Mesenchymal stem cell (in vitro differentiated cells and primary cell): ENCODE results near the gene NDUFB5.
A peak's percentile ranks its signal among the peaks of the same experiment; 100 is the strongest.

ENCODE experiments used
- DNase-seq: peaks from one replicate; pipeline ENCODE4 v3.0.0-alpha.2; 2013
- H2AFZ ChIP-seq: one replicate; pipeline ENCODE4 v1.6.1; 2013; ENCODE audit warnings: low read depth, mild to moderate bottlenecking, control low read depth, inconsistent platforms, low read length, moderate library complexity
- H2AK5ac ChIP-seq: 2 replicates; pipeline ENCODE4 v1.6.1; 2013; ENCODE audit warnings: low read length, moderate library complexity, mild to moderate bottlenecking, inconsistent platforms; ENCODE audit not compliant: severe bottlenecking
- H2BK120ac ChIP-seq: one replicate; pipeline ENCODE4 v1.6.1; 2013; ENCODE audit warnings: low read depth, mild to moderate bottlenecking, inconsistent platforms, low read length, moderate library complexity
- H2BK12ac ChIP-seq, 2 experiments: one replicate each; pipeline ENCODE4 v1.6.1; 2013; ENCODE audit warnings: inconsistent platforms in 2 of 2, low read length in 2 of 2, mild to moderate bottlenecking in 2 of 2, moderate library complexity in 2 of 2, control low read depth in 1 of 2
- H2BK15ac ChIP-seq: one replicate; pipeline ENCODE4 v1.6.1; 2013; ENCODE audit warnings: mild to moderate bottlenecking, low read depth, inconsistent platforms; ENCODE audit not compliant: poor library complexity, severe bottlenecking
- H2BK5ac ChIP-seq: 2 replicates; pipeline ENCODE4 v1.6.1; 2013; ENCODE audit warnings: low read depth, mild to moderate bottlenecking, low read length, control low read depth, inconsistent platforms; ENCODE audit not compliant: poor library complexity, severe bottlenecking
- H3K14ac ChIP-seq, 2 experiments: one replicate each; pipeline ENCODE4 v1.6.1; 2013; ENCODE audit warnings: inconsistent platforms in 2 of 2, low read length in 2 of 2, control low read depth in 1 of 2, mild to moderate bottlenecking in 1 of 2, moderate library complexity in 1 of 2
- H3K18ac ChIP-seq, 2 experiments: one replicate each; pipeline ENCODE4 v1.6.1; 2013; ENCODE audit warnings: inconsistent platforms in 2 of 2, low read length in 2 of 2, control low read depth in 1 of 2, low read depth in 1 of 2, mild to moderate bottlenecking in 1 of 2
- H3K23ac ChIP-seq, 2 experiments: one replicate each; pipeline ENCODE4 v1.6.1; 2013; ENCODE audit warnings: inconsistent platforms in 2 of 2, low read length in 2 of 2, mild to moderate bottlenecking in 2 of 2, moderate library complexity in 2 of 2, control low read depth in 1 of 2
- H3K27ac ChIP-seq: 2 replicates; pipeline ENCODE4 v1.5.1; 2013; ENCODE audit warnings: mild to moderate bottlenecking, moderate library complexity, low read length, control low read depth, inconsistent platforms; ENCODE audit not compliant: poor library complexity, severe bottlenecking
- H3K27me3 ChIP-seq, 2 experiments: 2 replicates each; pipeline versions ENCODE4 v1.6.1 to v1.7.0; 2013; ENCODE audit warnings: low read length in 2 of 2, mild to moderate bottlenecking in 2 of 2, moderate library complexity in 2 of 2, control low read depth in 1 of 2, inconsistent platforms in 1 of 2; ENCODE audit not compliant: control insufficient read depth in 1 of 2, insufficient read depth in 1 of 2
- H3K36me3 ChIP-seq, 2 experiments: 2 replicates each; pipeline versions ENCODE4 v1.6.1 to v1.7.0; 2013; ENCODE audit warnings: low read length in 2 of 2, control low read depth in 1 of 2, inconsistent platforms in 1 of 2, low read depth in 1 of 2, mild to moderate bottlenecking in 1 of 2; ENCODE audit not compliant: insufficient read depth in 2 of 2, control insufficient read depth in 1 of 2
- H3K4ac ChIP-seq, 2 experiments: one replicate each; pipeline ENCODE4 v1.6.1; 2013; ENCODE audit warnings: inconsistent platforms in 2 of 2, low read length in 2 of 2, mild to moderate bottlenecking in 2 of 2, moderate library complexity in 2 of 2, control low read depth in 1 of 2, low read depth in 1 of 2
- H3K4me1 ChIP-seq: 2 replicates; pipeline ENCODE4 v1.6.1; 2013; ENCODE audit warnings: low read depth, low read length, control low read depth; ENCODE audit not compliant: control insufficient read depth, insufficient read depth
- H3K4me2 ChIP-seq: 2 replicates; pipeline ENCODE4 v1.6.1; 2013; ENCODE audit warnings: low read length, mild to moderate bottlenecking, inconsistent platforms; ENCODE audit not compliant: poor library complexity, severe bottlenecking
- H3K4me3 ChIP-seq, 2 experiments: 2 replicates each; pipeline versions ENCODE4 v1.5.1 to v1.7.0; 2013; ENCODE audit warnings: low read length in 2 of 2, mild to moderate bottlenecking in 2 of 2, control low read depth in 1 of 2, low read depth in 1 of 2; ENCODE audit not compliant: insufficient read depth in 1 of 2
- H3K79me1 ChIP-seq: replicated peaks from 2 replicates; pipeline ENCODE4 v1.6.1; 2013; ENCODE audit warnings: mild to moderate bottlenecking, control low read depth, low read length, inconsistent platforms; ENCODE audit not compliant: poor library complexity, severe bottlenecking
- H3K9ac ChIP-seq: 2 replicates; pipeline ENCODE4 v1.7.0; 2013; ENCODE audit warnings: mild to moderate bottlenecking, low read length, moderate library complexity
- H3K9me3 ChIP-seq: 2 replicates; pipeline ENCODE4 v1.7.0; 2013; ENCODE audit warnings: mild to moderate bottlenecking, low read length; ENCODE audit not compliant: control insufficient read depth
- H4K8ac ChIP-seq: one replicate; pipeline ENCODE4 v1.6.1; 2013; ENCODE audit warnings: inconsistent platforms, mild to moderate bottlenecking, low read length, moderate library complexity
- H4K91ac ChIP-seq: one replicate; pipeline ENCODE4 v1.6.1; 2013; ENCODE audit warnings: mild to moderate bottlenecking, low read length, inconsistent platforms
- WGBS: methylation state at CpG from one replicate; pipeline ENCODE4 v1.1.7; 2013; ENCODE audit warnings: mixed read lengths; 5-methylcytosine and 5-hydroxymethylcytosine counted together

Gene NDUFB5

DNA sequence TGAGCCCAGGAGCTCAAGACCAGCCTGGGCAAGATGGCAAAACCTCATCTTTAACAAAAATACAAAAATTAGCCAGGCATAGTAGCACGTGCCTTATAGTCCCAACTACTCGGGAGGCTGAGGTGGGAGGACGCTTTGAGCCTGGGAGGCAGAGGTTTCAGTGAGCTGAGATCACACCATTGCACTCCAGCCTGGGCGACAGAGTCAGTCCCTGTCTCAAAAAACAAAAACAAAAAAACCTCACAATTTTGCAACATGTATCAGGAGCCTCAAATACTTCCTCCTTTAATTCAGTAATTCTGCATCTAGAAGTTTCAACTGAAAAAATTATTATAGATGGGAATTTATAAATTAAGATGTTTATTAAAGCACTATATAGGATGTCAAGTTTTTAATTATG is 1.3 kb upstream of the NDUFB5 start:
- H3K79me1 ChIP-seq = peaks cover 17% of the 10 kb centered on the region
- H3K4me2 ChIP-seq = peak overlapping the region; percentile 12
- no peak overlapping the region for H2AFZ ChIP-seq
- H3K4me3 ChIP-seq = peak overlapping the region in 1 of 2 experiments; percentile 92
- 81% methylated on average over 3 of the region's 4 CpGs for WGBS
- H3K9me3 ChIP-seq = no peaks in the 10 kb centered on the region
- H3K4me1 ChIP-seq = peaks cover 10% of the 10 kb centered on the region
- peak overlapping the region; percentile 99 for H3K9ac ChIP-seq
- H3K27ac ChIP-seq = no peak overlapping the region
- no peak overlapping the region for H4K91ac ChIP-seq
- no peak overlapping the region for H2BK120ac ChIP-seq
- no peak overlapping the region for H2BK5ac ChIP-seq
- H4K8ac ChIP-seq = no peak overlapping the region
- DNase-seq = no peak
- H2BK12ac ChIP-seq = no peak overlapping the region
- no peaks in the 10 kb centered on the region for H3K27me3 ChIP-seq
- H3K23ac ChIP-seq = no peak overlapping the region
- H3K4ac ChIP-seq = no peak overlapping the region
- no peak overlapping the region for H3K18ac ChIP-seq
- H2AK5ac ChIP-seq = no peak overlapping the region
- H3K14ac ChIP-seq = no peak overlapping the region
- no peak overlapping the region for H2BK15ac ChIP-seq
- H3K36me3 ChIP-seq = peaks cover 22 to 51% of the 10 kb centered on the region in 2 experiments

- Histone ChIP-seq H3K9ac (peak overlapping the region; percentile 99), H3K18ac (no peak overlapping the region), H3K14ac (no peak overlapping the region), H3K4me2 (no peak overlapping the region), H2BK5ac (no peak overlapping the region), H2AK5ac (no peak overlapping the region), H3K27me3 (no peaks in the 10 kb centered on the region), H3K23ac (no peak overlapping the region), H3K36me3 (peaks cover 18 to 51% of the 10 kb centered on the region in 2 experiments), H3K4me1 (peaks cover 10% of the 10 kb centered on the region), H3K79me1 (peaks cover 15% of the 10 kb centered on the region), H4K8ac (no peak overlapping the region), H3K4me3 (peak overlapping the region in 1 of 2 experiments; percentile 92), H2BK120ac (no peak overlapping the region), H3K27ac (no peak overlapping the region), H2BK12ac (no peak overlapping the region), H2BK15ac (no peak overlapping the region), H3K9me3 (no peaks in the 10 kb centered on the region), H2AFZ (no peak overlapping the region), H3K4ac (no peak overlapping the region), H4K91ac (no peak overlapping the region)
- WGBS = 10% methylated on average over 2 of the region's 3 CpGs
- DNase-seq = no peak
These were observed 763 bp upstream of the NDUFB5 start for GRCh38 chr3:179603831-179604230.

DNA sequence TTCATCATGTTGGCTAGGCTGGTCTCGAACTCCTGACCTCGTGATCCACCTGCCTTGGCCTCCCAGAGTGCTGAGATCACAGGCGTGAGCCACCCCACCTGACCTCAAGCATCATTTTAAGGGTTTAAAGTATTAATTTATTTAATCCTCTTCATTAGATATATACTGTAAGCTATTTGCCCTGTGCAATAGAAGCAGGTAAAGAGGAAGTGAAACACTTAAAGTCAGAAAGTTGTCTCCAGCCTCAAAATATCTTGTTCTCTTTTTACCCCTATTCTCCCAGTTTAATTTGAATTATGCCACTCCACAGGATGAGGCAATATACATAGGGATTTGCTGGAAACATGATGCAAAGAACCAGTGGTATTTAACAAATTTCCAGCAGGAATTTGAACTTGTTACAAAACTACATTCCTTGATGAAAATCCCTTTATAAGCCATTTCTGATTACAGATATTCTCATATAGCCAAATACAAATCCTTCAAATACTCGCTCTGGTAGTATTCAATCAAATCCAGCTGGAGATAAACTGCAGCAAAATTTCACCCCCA is 2.0 kb downstream of the NDUFB5 start:
- Histone ChIP-seq H3K79me1 (peaks cover 12% of the 10 kb centered on the region), H3K27ac (no peak overlapping the region), H3K9me3 (no peaks in the 10 kb centered on the region), H4K91ac (no peak overlapping the region), H3K4me3 (no peak overlapping the region), H3K36me3 (peaks cover 3 to 34% of the 10 kb centered on the region in 2 experiments), H2BK15ac (no peak overlapping the region), H3K9ac (no peak overlapping the region), H2AFZ (no peak overlapping the region), H3K27me3 (no peaks in the 10 kb centered on the region), H3K23ac (no peak overlapping the region), H3K14ac (no peak overlapping the region), H3K4me1 (peaks cover 10% of the 10 kb centered on the region), H2AK5ac (no peak overlapping the region), H2BK120ac (no peak overlapping the region), H3K18ac (no peak overlapping the region), H4K8ac (no peak overlapping the region), H3K4me2 (no peak overlapping the region), H2BK12ac (no peak overlapping the region), H3K4ac (no peak overlapping the region), H2BK5ac (no peak overlapping the region)
- DNase-seq = no peak
- WGBS = 96% methylated on average over 1 of the region's 4 CpGs

DNA sequence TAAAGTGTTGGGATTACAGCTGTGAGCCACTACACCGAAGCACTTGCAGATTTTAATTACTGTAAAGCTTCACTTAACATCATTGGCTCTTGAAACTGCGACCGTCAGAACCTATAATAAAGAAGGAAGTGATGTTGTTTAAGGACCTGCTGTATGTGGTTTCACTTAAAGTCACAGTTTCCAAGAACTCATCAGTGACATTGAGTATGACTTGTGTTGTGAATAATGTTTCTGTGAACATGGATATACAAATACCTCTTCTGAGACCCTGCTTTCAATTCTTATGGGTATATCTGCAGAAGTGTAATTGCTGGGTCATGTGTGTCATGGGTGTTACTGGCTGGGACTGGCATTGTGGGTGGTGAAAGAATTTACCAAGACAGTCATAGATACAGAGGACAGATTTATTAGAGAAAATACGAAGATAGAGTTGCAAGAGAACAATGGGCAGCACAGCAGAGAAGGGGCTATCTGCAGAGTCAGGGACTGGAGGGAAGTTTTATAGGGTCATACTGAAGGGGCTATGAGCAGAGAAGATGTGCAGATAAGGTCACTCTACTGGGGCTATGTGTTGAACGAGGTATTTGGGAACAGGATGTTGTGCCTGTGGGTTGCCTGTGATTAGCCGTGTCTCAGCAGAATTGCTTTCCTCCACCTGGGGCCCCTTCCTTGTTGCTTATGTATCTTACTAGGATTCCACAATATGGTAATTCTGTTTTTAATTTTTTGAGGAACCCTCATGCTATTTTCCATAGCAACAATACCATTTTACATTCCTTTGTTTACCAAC is 4.5 kb downstream of the NDUFB5 start:
- Histone ChIP-seq H3K27me3 (no peaks in the 10 kb centered on the region), H4K91ac (no peak overlapping the region), H3K4me2 (no peak overlapping the region), H2BK5ac (no peak overlapping the region), H3K36me3 (peaks cover 0 to 29% of the 10 kb centered on the region in 2 experiments), H2AK5ac (no peak overlapping the region), H3K9me3 (no peaks in the 10 kb centered on the region), H3K9ac (no peak overlapping the region), H3K27ac (no peak overlapping the region), H2AFZ (no peak overlapping the region), H3K79me1 (peaks cover 11% of the 10 kb centered on the region), H2BK15ac (no peak overlapping the region), H4K8ac (no peak overlapping the region), H3K14ac (no peak overlapping the region), H3K23ac (no peak overlapping the region), H3K4me3 (no peak overlapping the region), H3K4ac (no peak overlapping the region), H3K18ac (no peak overlapping the region), H2BK12ac (no peak overlapping the region), H2BK120ac (no peak overlapping the region), H3K4me1 (peaks cover 7% of the 10 kb centered on the region)
- no peak for DNase-seq
- WGBS = 89% methylated on average over 3 of the region's 6 CpGs
